ENCODE measurements around the gene CDC6.

- TF ChIP-seq POLR2A (IDR thresholded peaks at IDR 0.05): no peak
- TF ChIP-seq EP300 (IDR thresholded peaks at IDR 0.05): no peak
- TF ChIP-seq, protein P1, sequence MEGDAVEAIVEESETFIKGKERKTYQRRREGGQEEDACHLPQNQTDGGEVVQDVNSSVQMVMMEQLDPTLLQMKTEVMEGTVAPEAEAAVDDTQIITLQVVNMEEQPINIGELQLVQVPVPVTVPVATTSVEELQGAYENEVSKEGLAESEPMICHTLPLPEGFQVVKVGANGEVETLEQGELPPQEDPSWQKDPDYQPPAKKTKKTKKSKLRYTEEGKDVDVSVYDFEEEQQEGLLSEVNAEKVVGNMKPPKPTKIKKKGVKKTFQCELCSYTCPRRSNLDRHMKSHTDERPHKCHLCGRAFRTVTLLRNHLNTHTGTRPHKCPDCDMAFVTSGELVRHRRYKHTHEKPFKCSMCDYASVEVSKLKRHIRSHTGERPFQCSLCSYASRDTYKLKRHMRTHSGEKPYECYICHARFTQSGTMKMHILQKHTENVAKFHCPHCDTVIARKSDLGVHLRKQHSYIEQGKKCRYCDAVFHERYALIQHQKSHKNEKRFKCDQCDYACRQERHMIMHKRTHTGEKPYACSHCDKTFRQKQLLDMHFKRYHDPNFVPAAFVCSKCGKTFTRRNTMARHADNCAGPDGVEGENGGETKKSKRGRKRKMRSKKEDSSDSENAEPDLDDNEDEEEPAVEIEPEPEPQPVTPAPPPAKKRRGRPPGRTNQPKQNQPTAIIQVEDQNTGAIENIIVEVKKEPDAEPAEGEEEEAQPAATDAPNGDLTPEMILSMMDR (IDR thresholded peaks at IDR 0.05): no peak
- TF ChIP-seq POLR2AphosphoS5 (IDR thresholded peaks at IDR 0.05): no peak
Observed at GRCh38 chr17:40326014-40326831, 38.5 kb downstream of the CDC6 start.

Data from gastroesophageal sphincter (tissue), 3 donors.